GM12872 (cell line): Measurements from ENCODE around the gene ZNF580.

Experiments used
- TF ChIP-seq, protein P1 (sequence below): IDR thresholded peaks from 3 replicates; pipeline ENCODE4 v1.5.1; 2011; ENCODE audit warnings: low read depth, mild to moderate bottlenecking, low read length, moderate library complexity; ENCODE audit not compliant: insufficient read depth

Gene ZNF580

DNA sequence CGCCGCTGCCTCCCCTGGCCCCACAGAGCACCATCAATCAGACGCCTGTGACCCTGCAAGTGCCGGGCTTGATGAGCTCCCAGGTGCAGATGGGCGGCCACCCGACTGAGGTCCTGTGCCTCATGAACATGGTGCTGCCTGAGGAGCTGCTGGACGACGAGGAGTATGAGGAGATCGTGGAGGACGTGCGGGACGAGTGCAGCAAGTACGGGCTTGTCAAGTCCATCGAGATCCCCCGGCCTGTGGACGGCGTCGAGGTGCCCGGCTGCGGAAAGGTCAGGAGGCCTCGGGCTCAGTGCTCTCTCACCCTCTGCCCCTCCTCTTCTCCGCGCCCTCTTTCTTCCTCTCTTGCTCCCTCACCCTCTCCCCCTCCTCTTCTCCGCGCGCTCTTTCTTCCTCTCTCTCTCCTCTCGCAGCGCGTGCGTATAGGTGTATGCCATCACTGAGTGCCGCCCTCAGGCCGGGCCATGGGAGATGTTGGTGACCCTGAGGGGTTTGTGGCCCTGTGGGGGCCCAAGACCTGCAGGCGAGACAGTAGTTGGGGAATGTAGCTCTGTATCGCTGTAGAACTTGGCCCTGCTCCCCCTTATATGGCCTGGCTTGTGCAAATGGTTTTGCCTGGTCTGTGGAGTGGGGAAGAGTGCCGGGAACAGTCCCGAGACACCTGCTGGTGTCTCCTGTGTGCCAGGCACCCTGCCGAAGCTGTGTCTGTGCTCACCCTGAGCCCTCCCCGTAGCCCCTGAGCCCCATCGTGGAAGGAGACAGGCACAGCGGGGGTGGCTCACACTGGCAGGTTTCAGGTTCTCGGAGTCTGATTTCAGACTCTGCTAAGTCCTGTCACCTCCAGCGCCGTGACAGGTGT lies 28.8 kb downstream of the ZNF580 start:
- TF ChIP-seq, protein P1, sequence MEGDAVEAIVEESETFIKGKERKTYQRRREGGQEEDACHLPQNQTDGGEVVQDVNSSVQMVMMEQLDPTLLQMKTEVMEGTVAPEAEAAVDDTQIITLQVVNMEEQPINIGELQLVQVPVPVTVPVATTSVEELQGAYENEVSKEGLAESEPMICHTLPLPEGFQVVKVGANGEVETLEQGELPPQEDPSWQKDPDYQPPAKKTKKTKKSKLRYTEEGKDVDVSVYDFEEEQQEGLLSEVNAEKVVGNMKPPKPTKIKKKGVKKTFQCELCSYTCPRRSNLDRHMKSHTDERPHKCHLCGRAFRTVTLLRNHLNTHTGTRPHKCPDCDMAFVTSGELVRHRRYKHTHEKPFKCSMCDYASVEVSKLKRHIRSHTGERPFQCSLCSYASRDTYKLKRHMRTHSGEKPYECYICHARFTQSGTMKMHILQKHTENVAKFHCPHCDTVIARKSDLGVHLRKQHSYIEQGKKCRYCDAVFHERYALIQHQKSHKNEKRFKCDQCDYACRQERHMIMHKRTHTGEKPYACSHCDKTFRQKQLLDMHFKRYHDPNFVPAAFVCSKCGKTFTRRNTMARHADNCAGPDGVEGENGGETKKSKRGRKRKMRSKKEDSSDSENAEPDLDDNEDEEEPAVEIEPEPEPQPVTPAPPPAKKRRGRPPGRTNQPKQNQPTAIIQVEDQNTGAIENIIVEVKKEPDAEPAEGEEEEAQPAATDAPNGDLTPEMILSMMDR, result no peak

DNA sequence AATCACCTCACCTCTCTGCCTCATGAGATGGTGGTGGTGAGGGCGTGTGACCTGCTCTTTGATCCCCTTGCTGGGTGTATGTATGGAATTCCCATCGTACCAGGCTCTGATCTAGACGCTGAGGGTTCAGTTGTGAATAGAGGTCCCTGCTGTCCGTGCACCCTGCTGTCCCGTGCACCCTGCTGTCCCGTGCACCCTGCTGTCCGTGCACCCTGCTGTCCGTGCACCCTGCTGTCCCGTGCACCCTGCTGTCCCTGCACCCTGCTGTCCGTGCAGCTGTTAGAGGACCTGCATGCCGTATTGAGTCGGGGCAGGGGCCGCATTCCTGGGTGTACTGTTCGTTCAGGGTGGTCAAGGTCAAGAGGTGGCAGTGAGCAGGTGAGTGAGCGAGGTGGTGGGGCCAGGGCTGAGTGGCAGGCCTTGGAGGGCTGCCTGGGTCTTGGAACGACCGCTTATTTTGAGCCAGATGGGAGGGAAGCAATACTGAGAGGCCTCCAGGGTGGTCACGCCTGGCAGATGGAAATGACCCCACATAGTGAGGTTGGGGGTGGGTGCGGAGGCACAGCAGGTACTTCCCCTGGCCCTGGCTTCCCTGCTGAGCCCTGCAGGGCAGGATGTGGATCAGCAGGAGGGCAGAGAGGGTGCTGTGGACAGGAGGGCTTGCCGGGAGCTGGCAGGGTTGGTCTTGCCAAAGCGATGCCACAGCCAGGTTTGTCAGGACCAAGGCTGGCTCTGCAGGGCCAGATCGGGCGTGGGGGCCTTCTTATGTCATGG lies 29.7 kb downstream of the ZNF580 start:
- TF ChIP-seq, protein P1, result no peak

DNA sequence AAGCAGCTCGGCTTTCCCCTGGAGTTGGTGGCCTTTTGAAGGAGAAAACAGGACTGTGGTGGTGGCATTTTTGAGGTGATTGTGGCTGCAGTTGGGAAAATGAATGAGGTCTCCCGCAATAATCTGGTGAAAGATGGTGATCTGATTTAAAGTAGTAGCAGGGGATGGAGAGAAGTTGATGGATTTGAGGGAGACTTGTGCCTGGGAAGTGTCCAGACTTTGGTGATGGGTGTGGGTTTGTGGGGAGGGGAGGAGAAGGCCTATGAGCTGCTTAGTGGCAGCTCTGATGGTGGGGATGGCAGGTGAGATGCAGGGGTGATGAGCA lies 30.2 kb downstream of the ZNF580 start:
- TF ChIP-seq, protein P1, result no peak

DNA sequence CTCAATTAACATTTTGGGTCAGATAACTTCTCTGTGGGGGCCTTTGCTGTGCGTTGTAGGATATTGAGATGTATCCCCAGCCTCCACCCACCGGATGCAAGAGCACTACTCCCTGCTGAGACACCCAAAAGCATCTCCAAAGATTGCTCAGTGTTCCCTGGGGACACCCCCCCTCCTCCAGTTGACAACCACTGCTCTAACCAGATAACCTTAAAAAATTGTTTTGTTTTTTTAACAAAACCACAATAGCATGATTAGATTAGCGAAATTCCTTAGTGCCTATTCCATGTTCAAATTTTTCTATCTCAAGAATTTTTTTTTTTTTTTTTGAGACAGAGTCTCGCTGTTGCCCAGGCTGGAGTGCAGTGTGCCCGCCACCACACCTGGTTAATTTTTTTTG lies 31.6 kb downstream of the ZNF580 start:
- TF ChIP-seq, protein P1, result no peak

DNA sequence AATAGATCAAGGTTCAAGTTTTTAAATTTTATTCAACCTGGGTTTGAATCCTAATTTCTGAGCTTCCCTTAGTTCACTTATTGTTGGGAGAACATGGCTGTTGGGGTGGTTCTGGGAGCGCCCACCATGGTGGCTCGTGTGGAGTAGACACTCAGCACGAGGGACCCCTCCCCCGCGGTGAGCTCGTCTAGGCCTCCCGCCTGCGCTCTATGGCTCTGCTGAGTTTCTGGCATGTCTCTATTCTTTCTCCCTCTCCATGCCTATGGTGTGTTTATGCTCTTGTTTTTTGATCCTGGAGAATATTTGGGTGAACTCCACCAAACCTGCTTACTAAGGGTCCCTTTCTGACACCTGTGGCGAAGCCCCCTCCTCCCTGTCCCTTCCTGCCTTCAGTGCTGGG lies 32.7 kb downstream of the ZNF580 start:
- TF ChIP-seq, protein P1, result no peak

DNA sequence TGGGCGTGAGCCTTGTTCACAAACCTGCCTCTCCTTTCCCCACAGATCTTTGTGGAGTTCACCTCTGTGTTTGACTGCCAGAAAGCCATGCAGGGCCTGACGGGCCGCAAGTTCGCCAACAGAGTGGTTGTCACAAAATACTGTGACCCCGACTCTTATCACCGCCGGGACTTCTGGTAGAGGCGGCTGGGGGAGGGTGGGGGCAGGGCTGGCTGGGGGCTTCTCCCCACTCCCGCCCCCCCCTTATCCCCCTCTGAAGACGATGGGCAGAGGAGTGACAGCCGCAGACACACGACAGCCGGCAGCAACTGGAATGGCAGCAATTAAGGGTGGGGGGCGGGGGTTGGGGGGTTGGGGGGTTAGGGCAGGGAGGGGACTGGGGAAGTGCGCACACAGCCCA lies 33.1 kb downstream of the ZNF580 start:
- TF ChIP-seq, protein P1, result no peak

DNA sequence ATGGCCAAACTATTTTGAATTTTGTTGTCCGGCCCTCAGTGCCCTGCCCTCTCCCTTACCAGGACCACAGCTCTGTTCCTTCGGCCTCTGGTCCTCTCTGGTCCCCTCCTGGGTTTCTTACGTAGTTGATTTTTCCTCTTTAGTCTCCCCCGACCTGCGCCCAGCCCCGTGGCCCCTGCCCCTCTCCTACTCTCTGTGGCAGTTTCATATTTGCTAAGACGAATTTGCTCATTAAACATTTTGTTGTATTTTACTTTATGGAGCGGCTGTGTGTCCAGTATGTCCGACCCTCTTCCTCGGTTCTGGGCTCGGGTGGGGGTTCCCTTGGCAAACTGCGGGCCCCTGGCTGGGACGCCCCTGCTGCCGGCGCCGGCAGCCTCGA lies 33.6 kb downstream of the ZNF580 start:
- TF ChIP-seq, protein P1, result no peak
